AML-193 (cell line): ENCODE results near the gene VILL.
"Not testable (repeated sequence)": the region's sequence is repeated elsewhere in the genome, so short reads cannot be mapped to it uniquely, and the experiment has no call there.

Experiments
- DNase-seq, 2 experiments: peaks; one replicate each; lab custom pipeline; 2025; lab: John Stamatoyannopoulos, UW

The VILL gene

DNA sequence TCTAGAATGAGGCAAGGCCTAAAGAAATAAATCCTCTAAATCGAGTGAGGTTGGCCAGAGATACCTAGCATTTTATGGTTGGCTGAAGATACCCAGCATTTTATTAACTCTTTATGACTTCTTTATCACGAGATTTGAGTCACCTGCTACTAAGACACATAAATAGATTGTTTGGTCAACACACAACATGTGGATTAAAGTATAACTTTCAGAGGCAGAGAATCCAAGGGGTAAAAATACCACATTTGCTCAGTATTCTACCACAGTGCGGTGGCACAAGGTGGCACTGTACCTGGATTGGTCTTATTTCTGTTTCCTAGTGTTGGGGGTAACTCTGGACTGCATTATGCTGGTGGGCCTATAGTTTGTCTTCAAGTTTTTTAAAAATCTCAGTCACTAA is 27.0 kb upstream of the VILL start:
- DNase-seq = no peak

GRCh38 chr3:37964146-37964545 is 26.4 kb upstream of the VILL start:
- no peak for DNase-seq

GRCh38 chr3:37964716-37965115 is 25.9 kb upstream of the VILL start:
- no peak for DNase-seq

DNA sequence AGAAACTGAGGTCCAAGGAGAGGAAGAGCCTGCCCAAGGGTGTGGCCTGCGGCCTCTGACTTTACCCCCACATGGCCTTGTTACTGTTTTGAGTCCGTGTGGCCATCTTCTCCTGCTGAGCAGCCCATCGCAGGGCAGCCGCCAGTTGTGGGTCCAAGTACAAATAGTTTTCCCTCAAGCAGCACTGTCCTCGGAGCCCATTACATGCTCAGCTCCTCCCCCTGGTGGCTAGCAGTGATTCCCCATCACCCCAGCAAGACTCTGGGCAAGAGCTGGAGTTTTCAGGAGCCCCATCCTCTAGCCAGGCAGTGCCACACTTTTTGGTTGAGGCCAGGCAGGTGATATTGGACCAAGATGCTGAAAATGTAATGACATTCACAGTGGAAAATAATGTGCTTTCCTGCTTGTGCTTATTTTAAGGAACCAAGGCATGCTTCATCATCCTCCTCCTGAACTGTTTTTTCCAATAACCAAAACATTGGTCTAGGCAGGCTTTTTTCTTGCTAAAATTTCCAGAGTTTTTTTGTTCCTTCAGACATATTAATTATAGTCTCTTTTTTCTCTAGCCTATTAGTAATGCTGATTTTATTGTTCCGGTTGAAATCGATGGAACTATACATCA is 23.2 kb upstream of the VILL start:
- peak; percentile 65 to 76 for DNase-seq

DNA sequence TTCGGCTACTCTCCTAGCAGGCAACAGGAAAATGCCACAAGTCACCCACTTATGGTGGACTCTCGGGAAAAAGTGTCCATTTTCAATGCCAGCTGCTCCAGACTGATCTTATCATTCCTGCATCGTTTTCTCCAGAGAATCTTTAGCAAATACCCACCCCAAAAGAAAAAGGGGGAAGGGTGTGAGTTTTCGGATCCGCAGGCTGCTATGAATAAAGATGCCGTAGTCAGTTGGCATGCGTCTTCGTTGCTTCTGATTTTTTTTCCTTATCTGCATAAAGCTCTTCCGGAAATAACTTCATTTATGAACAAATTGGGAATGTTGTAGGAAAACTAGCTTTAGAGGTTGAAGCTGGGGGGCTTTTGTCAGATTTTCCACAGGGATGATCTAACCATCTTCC is 22.4 kb upstream of the VILL start:
- DNase-seq = no peak

GRCh38 chr3:37968813-37969595 is 21.6 kb upstream of the VILL start:
- DNase-seq = no peak

GRCh38 chr3:37969596-37970100 is 20.9 kb upstream of the VILL start:
- DNase-seq = no peak

GRCh38 chr3:37970802-37971201 is 19.8 kb upstream of the VILL start:
- DNase-seq = no peak

DNA sequence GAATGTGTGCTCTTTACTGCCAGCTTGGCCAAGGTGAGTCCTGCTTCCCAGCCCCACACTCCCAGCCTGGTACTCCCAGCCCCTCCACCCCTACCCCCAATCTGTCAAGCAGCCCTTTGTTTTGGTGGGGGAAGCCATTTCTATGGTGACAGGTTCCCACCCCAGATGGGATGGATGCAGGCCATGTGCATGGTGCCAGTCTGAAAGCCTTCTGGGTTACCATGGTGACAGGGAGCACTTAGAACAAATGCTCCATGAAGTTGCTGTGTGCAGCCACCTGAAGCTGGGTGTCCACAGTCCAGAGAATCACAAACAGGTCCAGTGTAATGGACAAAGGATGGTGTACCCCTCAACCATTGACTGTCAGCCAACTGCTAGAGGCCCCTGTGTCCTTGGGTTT is 19.1 kb upstream of the VILL start:
- DNase-seq = no peak

DNA sequence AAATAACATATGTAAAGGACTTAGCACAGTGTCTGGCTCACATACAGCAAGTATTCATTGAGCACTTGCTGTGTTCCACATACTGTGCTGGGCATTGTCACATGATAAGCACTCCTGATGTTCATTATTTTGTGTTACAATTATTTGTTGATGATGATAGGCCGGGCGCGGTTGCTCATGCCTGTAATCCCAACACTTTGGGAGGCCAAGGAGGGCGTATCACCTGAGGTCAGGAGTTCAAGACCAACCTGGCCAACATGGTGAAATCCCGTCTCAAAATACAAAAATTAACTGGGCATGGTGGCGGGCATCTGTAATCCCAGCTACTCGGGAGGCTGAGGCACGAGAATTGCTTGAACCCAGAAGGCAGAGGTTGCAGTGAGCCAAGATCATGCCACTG is 18.5 kb upstream of the VILL start:
- not testable (repeated sequence) for DNase-seq

DNA sequence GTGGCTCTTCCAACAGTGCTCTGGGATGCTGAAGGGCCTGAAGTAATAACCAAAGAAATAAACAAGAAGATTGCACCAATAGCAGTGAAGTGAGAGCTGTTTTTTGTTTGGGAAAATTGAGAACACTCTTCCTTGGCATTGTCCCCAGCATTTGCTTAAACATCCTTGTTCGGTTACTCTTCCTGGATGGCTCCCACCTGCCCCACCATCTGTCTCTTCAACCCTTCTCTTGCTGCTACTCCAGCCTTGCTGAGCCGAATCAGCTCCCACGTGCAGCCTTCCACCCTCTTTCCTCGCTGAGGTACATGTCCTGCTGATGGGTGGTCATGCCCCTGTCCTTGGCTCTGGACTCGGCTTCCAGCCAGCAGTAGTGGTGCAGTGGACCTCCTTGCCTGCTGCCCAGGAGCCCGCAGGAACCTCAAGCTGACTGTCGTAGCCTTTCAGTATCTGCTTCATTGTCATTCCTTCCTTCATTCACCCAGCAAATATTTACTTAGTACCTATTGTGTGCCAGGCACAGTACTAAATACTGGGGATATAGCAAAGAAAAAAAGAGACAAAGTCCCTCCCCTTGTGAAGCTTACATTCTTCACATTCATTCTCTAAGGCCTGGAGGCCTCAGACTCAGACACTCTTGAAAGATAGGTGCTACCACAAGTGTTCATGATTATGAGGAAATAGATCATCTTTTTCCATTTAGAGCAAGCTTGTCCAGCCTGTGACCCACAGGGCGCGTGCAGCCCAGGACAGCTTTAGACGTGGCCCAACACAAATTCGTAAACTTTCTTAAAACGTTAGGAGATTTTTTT is 17.1 kb upstream of the VILL start:
- no peak for DNase-seq

GRCh38 chr3:37974121-37975083 is 16.2 kb upstream of the VILL start:
- peak; percentile 65 to 76 for DNase-seq

DNA sequence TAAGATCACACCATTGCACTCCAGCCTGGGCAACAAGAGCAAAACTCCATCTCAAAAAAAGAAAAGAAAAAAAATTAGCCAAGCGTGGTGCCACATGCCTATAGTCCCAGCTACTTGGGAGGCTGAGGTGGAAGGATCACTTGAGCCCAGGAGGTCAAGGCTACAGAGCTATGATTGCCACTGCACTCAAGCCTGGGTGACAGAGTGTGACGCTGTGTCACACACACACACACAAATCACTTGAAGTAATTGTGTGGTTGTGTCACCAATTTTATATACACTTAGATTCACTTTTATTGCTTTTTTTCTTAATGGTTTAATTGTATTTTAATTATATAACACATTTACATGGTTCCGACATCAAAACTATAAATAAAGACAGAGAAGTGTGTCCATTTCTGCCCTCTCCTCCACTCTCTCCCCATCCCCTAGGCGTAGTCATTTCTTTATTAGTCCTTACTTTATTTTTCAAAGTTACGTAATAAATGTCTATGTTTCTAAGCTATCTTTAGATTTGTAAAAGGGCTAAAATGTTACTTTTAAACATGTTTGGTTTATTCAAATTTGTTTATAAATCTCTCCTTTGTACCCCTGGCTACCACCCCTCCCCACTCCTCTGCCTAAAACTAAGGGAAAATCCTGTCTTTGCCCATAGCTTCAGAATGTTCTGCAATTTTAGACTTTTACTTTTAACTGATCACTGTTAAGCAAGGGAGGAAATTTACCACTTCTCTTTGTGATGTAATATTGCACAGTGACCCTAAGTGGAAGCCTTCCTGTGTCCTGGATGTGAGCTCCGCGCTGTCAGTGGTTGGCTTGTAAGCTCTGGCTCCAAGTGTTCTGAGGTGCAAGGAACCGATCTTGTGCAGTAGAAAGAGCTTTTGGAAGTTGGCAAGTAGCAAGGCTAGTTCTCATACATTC is 10.8 kb upstream of the VILL start:
- DNase-seq = peak; percentile 92 to 96

- DNase-seq = no peak
Observed at GRCh38 chr3:37980462-37981347, 9.9 kb upstream of the VILL start.

DNA sequence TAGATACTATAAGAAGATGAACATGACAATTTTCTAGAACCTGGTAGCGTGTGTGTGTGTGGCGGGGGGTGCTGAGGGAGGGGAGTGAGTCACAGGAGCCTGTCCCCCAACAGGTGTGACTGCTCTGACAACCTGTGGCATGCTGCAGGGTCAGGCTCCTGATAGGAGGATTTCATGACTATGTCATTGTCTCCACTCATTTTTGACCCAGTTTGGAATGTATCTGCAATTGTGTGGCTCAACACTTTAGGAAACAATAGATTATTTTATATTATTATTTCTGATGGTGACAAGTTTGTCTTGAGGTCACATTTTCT is 9.3 kb upstream of the VILL start:
- DNase-seq = no peak

- no peak for DNase-seq
Observed at GRCh38 chr3:37982331-37982730, 8.3 kb upstream of the VILL start.

DNA sequence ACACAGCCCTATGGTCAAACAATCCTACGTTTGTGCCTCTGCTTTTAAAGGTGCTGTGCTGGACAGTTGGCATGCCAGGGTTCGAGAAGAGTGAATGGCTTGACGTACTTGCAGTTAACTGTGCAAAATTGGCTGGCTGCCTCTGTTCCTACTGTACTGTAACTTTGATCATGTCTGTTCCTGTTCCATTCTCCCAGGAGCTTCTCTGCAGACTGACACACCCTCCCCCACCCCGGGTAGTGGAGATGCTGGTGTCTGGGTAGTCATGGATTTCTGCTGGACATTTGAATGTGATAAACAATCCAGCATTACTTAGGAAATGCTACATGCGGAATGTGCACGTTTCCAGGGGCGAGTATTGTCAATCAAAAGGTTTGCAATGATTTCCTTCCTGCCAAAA is 6.5 kb upstream of the VILL start:
- no peak for DNase-seq

DNA sequence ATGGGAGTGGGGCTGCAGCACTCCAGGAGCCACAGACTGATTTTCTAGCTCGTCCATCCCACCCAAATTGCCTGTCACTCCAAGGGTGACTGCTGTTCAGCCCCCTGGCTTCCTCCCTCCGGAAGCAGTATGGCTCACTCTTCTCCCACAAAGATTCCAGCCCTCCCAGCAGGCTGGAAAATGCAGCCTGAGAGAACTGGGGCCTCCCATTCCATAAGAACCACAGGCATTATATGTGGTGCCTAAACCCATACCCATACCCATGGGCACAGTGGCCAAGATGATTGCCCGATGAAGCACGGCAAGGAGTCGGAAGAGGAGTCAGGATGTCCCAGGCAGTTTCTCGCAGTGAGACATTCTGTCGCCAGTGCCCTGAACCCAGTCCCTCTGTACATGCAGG is 6.0 kb upstream of the VILL start:
- no peak for DNase-seq

GRCh38 chr3:37985637-37986320 is 4.8 kb upstream of the VILL start:
- DNase-seq = no peak
